Loucy (cell line): ENCODE results near the gene PITX2.
"Not testable (repeated sequence)": the region's sequence is repeated elsewhere in the genome, so short reads cannot be mapped to it uniquely, and the experiment has no call there.

Experiments
- H2AFZ ChIP-seq: fragments of 200-600 bp; sonication (generic); 2 replicates; pipeline ENCODE4 v1.6.0; 2016; ENCODE audit warnings: antibody characterized with exemption, mild to moderate bottlenecking, low read length, moderate library complexity
- H3F3A ChIP-seq: fragments of 200-600 bp; 2 replicates; pipeline ENCODE4 v1.6.0; 2016; ENCODE audit warnings: antibody characterized with exemption, low read depth, mild to moderate bottlenecking
- H3K27me3 ChIP-seq: fragments of 200-600 bp; sonication (generic); 2 replicates; pipeline ENCODE4 v1.6.1; 2014; ENCODE audit warnings: low read length, mild to moderate bottlenecking; ENCODE audit not compliant: insufficient read depth, poor library complexity, severe bottlenecking
- H3K36me3 ChIP-seq: fragments of 200-600 bp; sonication (generic); 2 replicates; pipeline ENCODE4 v1.6.1; 2016; ENCODE audit warnings: low read length; ENCODE audit not compliant: insufficient read depth
- H3K4me1 ChIP-seq: fragments of 200-600 bp; sonication (generic); 2 replicates; pipeline ENCODE4 v1.5.1; 2014; ENCODE audit warnings: low read length, mild to moderate bottlenecking; ENCODE audit not compliant: insufficient read depth, poor library complexity, severe bottlenecking
- H3K4me2 ChIP-seq: fragments of 200-600 bp; sonication (generic); 2 replicates; pipeline ENCODE4 v1.6.0; 2014; ENCODE audit warnings: antibody characterized with exemption, low read length, low read depth, mild to moderate bottlenecking; ENCODE audit not compliant: poor library complexity, severe bottlenecking
- H3K4me3 ChIP-seq: fragments of 200-600 bp; sonication (generic); 2 replicates; pipeline ENCODE4 v1.5.1; 2014; ENCODE audit warnings: low read length, mild to moderate bottlenecking, mixed read lengths; ENCODE audit not compliant: poor library complexity, severe bottlenecking
- H3K79me2 ChIP-seq: fragments of 200-600 bp; sonication (generic); 2 replicates; pipeline ENCODE4 v1.6.1; 2014; ENCODE audit warnings: low read length; ENCODE audit not compliant: insufficient read depth
- H3K9ac ChIP-seq: fragments of 200-600 bp; sonication (generic); 2 replicates; pipeline ENCODE4 v1.6.0; 2014; ENCODE audit warnings: mild to moderate bottlenecking, low read depth, low read length, moderate library complexity; ENCODE audit not compliant: poor library complexity, severe bottlenecking
- H3K9me2 ChIP-seq: fragments of 200-600 bp; sonication (generic); replicated peaks from 2 replicates; pipeline ENCODE4 v1.6.1; 2016; ENCODE audit warnings: low read depth, low read length, mixed read lengths
- H3K9me3 ChIP-seq: fragments of 200-600 bp; sonication (generic); 2 replicates; pipeline ENCODE4 v1.6.1; 2014; ENCODE audit warnings: mild to moderate bottlenecking, antibody characterized with exemption, low read length, low read depth; ENCODE audit not compliant: insufficient read depth
- H4K20me1 ChIP-seq: fragments of 200-600 bp; sonication (generic); 2 replicates; pipeline ENCODE4 v1.6.0; 2014; ENCODE audit warnings: antibody characterized with exemption, low read length, mild to moderate bottlenecking; ENCODE audit not compliant: insufficient read depth, poor library complexity, severe bottlenecking
- EZH2phosphoT487 ChIP-seq: fragments of 200-600 bp; IDR thresholded peaks from 2 replicates; pipeline ENCODE4 v1.6.1; 2018; ENCODE audit warnings: antibody characterized with exemption, mild to moderate bottlenecking, moderate library complexity, borderline replicate concordance
- TF ChIP-seq, protein P1 (sequence below): fragments of 200-600 bp; sonication (generic); conservative IDR thresholded peaks from 2 replicates; pipeline ENCODE4 v1.5.1; 2014; ENCODE audit warnings: mild to moderate bottlenecking, antibody characterized with exemption, low read length

Gene PITX2

GRCh38 chr4:110595583-110595982, 27.3 kb downstream of the PITX2 start:
- Histone ChIP-seq H3K9me3 (peaks cover 3% of the 10 kb centered on the region; the same call in 1 of the 2 replicates), H2AFZ (no peak overlapping the region), H3K4me2 (no peak overlapping the region), H3K36me3 (no peaks in the 10 kb centered on the region), H4K20me1 (no peaks in the 10 kb centered on the region), H3K9me2 (no peaks in the 10 kb centered on the region), H3K4me3 (no peak overlapping the region), H3K9ac (no peak overlapping the region), H3K79me2 (no peaks in the 10 kb centered on the region), H3K4me1 (no peaks in the 10 kb centered on the region), H3K27me3 (no peaks in the 10 kb centered on the region), H3F3A (no peaks in the 10 kb centered on the region)
- no peak for TF ChIP-seq EZH2phosphoT487
- TF ChIP-seq, protein P1, sequence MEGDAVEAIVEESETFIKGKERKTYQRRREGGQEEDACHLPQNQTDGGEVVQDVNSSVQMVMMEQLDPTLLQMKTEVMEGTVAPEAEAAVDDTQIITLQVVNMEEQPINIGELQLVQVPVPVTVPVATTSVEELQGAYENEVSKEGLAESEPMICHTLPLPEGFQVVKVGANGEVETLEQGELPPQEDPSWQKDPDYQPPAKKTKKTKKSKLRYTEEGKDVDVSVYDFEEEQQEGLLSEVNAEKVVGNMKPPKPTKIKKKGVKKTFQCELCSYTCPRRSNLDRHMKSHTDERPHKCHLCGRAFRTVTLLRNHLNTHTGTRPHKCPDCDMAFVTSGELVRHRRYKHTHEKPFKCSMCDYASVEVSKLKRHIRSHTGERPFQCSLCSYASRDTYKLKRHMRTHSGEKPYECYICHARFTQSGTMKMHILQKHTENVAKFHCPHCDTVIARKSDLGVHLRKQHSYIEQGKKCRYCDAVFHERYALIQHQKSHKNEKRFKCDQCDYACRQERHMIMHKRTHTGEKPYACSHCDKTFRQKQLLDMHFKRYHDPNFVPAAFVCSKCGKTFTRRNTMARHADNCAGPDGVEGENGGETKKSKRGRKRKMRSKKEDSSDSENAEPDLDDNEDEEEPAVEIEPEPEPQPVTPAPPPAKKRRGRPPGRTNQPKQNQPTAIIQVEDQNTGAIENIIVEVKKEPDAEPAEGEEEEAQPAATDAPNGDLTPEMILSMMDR: no peak

DNA sequence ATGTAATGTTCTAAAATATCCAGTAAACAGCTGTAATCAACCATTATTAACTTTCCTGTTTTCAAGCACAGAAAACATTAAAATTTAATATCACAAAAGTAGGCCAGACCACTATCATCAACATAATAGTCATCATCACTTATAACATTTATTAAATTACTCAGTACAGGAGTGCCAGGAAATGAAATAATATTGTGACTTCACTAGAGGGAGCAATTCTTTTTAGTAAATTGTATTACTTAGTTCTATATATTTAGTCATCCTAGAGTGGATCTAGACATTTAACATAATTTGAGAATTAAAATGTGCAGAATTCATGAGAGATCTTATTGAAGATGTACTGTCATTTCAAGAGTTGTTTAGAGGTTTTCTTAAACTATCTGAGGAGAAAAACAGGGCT, 33.6 kb downstream of the PITX2 start:
- Histone ChIP-seq H3K27me3 (no peaks in the 10 kb centered on the region), H3K36me3 (no peaks in the 10 kb centered on the region), H3K79me2 (no peaks in the 10 kb centered on the region), H3K9me3 (no peaks in the 10 kb centered on the region), H3F3A (no peaks in the 10 kb centered on the region), H2AFZ (no peak overlapping the region), H3K9ac (no peak overlapping the region), H3K4me1 (no peaks in the 10 kb centered on the region), H4K20me1 (no peaks in the 10 kb centered on the region), H3K9me2 (no peaks in the 10 kb centered on the region), H3K4me3 (no peak overlapping the region), H3K4me2 (no peak overlapping the region)
- TF ChIP-seq EZH2phosphoT487: no peak
- TF ChIP-seq, protein P1: peak; percentile 63

GRCh38 chr4:110587666-110588285, 35.1 kb downstream of the PITX2 start:
- H3K9ac ChIP-seq: no peak overlapping the region
- H3K4me1 ChIP-seq: no peaks in the 10 kb centered on the region
- TF ChIP-seq EZH2phosphoT487: no peak
- no peaks in the 10 kb centered on the region for H3K36me3 ChIP-seq
- H3K4me3 ChIP-seq: no peak overlapping the region
- H4K20me1 ChIP-seq: no peaks in the 10 kb centered on the region
- H3K9me3 ChIP-seq: no peaks in the 10 kb centered on the region
- no peaks in the 10 kb centered on the region for H3K79me2 ChIP-seq
- H3K4me2 ChIP-seq: no peak overlapping the region
- H2AFZ ChIP-seq: no peak overlapping the region
- no peaks in the 10 kb centered on the region for H3K9me2 ChIP-seq
- no peaks in the 10 kb centered on the region for H3K27me3 ChIP-seq
- no peaks in the 10 kb centered on the region for H3F3A ChIP-seq

GRCh38 chr4:110586131-110586850, 36.6 kb downstream of the PITX2 start:
- no peaks in the 10 kb centered on the region for H3K4me1 ChIP-seq
- TF ChIP-seq EZH2phosphoT487: no peak
- TF ChIP-seq, protein P1: peak; percentile 67
- H3F3A ChIP-seq: no peaks in the 10 kb centered on the region
- no peak overlapping the region for H3K9ac ChIP-seq
- H3K4me2 ChIP-seq: peak overlapping the region; percentile 38
- no peaks in the 10 kb centered on the region for H3K36me3 ChIP-seq
- peak overlapping the region; percentile 70 for H2AFZ ChIP-seq
- H3K4me3 ChIP-seq: peak overlapping the region; percentile 10
- no peaks in the 10 kb centered on the region for H3K9me3 ChIP-seq
- H3K9me2 ChIP-seq: no peaks in the 10 kb centered on the region
- no peaks in the 10 kb centered on the region for H4K20me1 ChIP-seq
- H3K79me2 ChIP-seq: no peaks in the 10 kb centered on the region
- H3K27me3 ChIP-seq: no peaks in the 10 kb centered on the region

- H3K9me2 ChIP-seq, H3K4me3 ChIP-seq, H3K9me3 ChIP-seq, H3K4me1 ChIP-seq, H3F3A ChIP-seq, H3K79me2 ChIP-seq, H2AFZ ChIP-seq, H3K4me2 ChIP-seq, H3K27me3 ChIP-seq, H3K36me3 ChIP-seq, H3K9ac ChIP-seq, H4K20me1 ChIP-seq: not testable (repeated sequence)
Observed at GRCh38 chr4:110576696-110577095, 46.2 kb downstream of the PITX2 start.
